Body of pancreas (tissue), 4 donors: ENCODE data around the gene ABCC8. TPM values are rescaled to one million over a fixed set of nuclear protein-coding genes. Genes with fewer than 3 reads are reported as not detected.

Source experiments
- ATAC-seq: fragments of 150-250 bp; one replicate; pipeline ENCODE4 v1.9.1; 2016
- DNase-seq, 4 donors: peaks; one replicate each; pipeline ENCODE4 v3.0.0-alpha.2; 2019
- H3K27ac ChIP-seq, 4 donors: fragments of 200-600 bp; sonication (generic); 1 replicate in 3 of 4; 2 replicates in 1 of 4; pipeline versions ENCODE4 v1.5.1 to v1.6.1; 2016 to 2019; ENCODE audit warnings: mild to moderate bottlenecking in 1 of 4, mixed read lengths in 1 of 4, moderate library complexity in 1 of 4
- H3K27me3 ChIP-seq, 2 donors: fragments of 200-600 bp; sonication (generic); one replicate each; pipeline ENCODE4 v1.6.0; 2016; ENCODE audit warnings: mild to moderate bottlenecking in 1 of 2
- H3K36me3 ChIP-seq, 2 donors: fragments of 200-600 bp; sonication (generic); replicated peaks in 1 of 2; 2 replicates each; pipeline ENCODE4 v1.5.1; 2016; ENCODE audit warnings: low read depth in 2 of 2; ENCODE audit not compliant: insufficient read depth in 1 of 2
- H3K4me1 ChIP-seq: fragments of 200-600 bp; sonication (generic); one replicate; pipeline ENCODE4 v1.6.0; 2016
- H3K4me3 ChIP-seq, 2 donors: fragments of 200-600 bp; sonication (generic); 1 replicate in 1 of 2; 2 replicates in 1 of 2; pipeline ENCODE4 v1.5.1; 2016 to 2019
- H3K9me3 ChIP-seq, 3 donors: fragments of 200-600 bp; sonication (generic); 1 replicate in 2 of 3; 2 replicates in 1 of 3; pipeline ENCODE4 v1.5.1; 2016
- POLR2A ChIP-seq, 3 donors: fragments of 450-650 bp; IDR thresholded peaks; one replicate each; pipeline ENCODE4 v1.6.1; 2016; ENCODE audit warnings: antibody characterized with exemption in 3 of 3, mild to moderate bottlenecking in 2 of 3
- WGBS, 2 donors: methylation state at CpG; one replicate each; pipeline ENCODE4 v1.1.5; 2017; 5-methylcytosine and 5-hydroxymethylcytosine counted together
- intact Hi-C: fragments of 100-400 bp; cut with DNase I; formaldehyde crosslinking; loops from one replicate; pipeline ENCODE4 v1.15.1; 2023
- total RNA-seq, 2 donors: library from RNA; depleted of rRNA; stranded (reverse); fragments of >200 nt; gene quantifications; one replicate each; pipeline ENCODE4 v1.1.0, GENCODE V29; 2016
- TF ChIP-seq, protein P1 (sequence below), 7 experiments: fragments of 450-650 bp in 4 of 7; fragments of 200-600 bp in 3 of 7; sonication (generic) in 3 of 7; IDR thresholded peaks; one replicate each; pipeline ENCODE4 v1.5.1; 2016 to 2019; ENCODE audit warnings: antibody characterized with exemption in 7 of 7

ABCC8 gene
- total RNA-seq, 2 donors from 2014 or later: 42.5 to 87.0 TPM

DNA sequence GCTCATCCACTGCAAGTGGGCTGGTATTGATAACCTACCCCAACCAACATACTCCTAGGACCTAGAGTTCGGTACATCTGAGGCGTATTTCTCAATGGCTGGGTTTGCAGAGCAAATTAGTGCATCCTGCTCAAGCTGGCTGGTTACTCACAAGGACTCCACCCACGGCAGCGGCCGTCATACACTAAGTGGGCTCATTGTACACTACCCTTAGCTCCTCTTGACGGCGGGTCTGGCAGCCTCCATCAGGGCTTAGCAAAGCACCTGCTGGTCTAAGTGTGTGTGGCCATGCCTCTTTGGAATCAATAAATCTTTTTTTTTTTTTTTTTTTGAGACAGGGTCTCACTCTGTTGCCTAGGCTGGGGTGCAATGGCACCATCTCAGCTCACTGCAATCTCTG lies 68.0 kb downstream of the ABCC8 start:
- no peaks in the 10 kb centered on the region for H3K27me3 ChIP-seq
- DNase-seq (no peak), ATAC-seq (no peak)
- no peak overlapping the region for H3K4me3 ChIP-seq
- no peaks in the 10 kb centered on the region for H3K9me3 ChIP-seq
- peaks cover 54% of the 10 kb centered on the region for H3K4me1 ChIP-seq
- H3K36me3 ChIP-seq: no peaks in the 10 kb centered on the region
- 94 to 95% methylated on average over 7 of the region's 7 CpGs for WGBS, 2 donors
- H3K27ac ChIP-seq: no peak overlapping the region
- intact Hi-C loops: no loop called here
- no peak for TF ChIP-seq POLR2A (IDR thresholded peaks at IDR 0.05)
- TF ChIP-seq, protein P1, sequence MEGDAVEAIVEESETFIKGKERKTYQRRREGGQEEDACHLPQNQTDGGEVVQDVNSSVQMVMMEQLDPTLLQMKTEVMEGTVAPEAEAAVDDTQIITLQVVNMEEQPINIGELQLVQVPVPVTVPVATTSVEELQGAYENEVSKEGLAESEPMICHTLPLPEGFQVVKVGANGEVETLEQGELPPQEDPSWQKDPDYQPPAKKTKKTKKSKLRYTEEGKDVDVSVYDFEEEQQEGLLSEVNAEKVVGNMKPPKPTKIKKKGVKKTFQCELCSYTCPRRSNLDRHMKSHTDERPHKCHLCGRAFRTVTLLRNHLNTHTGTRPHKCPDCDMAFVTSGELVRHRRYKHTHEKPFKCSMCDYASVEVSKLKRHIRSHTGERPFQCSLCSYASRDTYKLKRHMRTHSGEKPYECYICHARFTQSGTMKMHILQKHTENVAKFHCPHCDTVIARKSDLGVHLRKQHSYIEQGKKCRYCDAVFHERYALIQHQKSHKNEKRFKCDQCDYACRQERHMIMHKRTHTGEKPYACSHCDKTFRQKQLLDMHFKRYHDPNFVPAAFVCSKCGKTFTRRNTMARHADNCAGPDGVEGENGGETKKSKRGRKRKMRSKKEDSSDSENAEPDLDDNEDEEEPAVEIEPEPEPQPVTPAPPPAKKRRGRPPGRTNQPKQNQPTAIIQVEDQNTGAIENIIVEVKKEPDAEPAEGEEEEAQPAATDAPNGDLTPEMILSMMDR (IDR thresholded peaks at IDR 0.05): no peak

DNA sequence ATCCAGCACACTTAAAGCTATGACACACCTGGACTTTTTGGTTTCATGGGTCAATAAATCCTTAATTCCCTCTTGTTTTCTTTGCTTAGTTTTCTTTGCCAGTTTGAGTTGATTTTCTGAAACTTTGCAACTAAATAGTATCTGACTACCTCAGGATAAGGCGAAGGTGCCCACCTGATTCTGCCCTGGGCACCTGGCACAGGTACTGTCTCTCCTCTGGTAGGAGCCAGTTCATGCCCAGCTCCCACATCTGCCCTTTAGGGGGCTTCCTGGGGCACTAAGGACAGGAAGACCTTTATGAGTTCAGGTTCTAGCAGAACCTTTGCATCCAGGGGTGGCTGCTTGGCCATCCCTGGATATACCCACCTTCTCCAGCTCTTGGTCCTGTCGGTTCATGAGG lies 68.6 kb downstream of the ABCC8 start:
- DNase-seq (no peak), ATAC-seq (no peak)
- Histone ChIP-seq H3K27me3 (no peaks in the 10 kb centered on the region), H3K4me1 (peaks cover 48% of the 10 kb centered on the region), H3K4me3 (no peak overlapping the region), H3K36me3 (no peaks in the 10 kb centered on the region), H3K9me3 (no peaks in the 10 kb centered on the region), H3K27ac (no peak overlapping the region)
- TF ChIP-seq, protein P1 (IDR thresholded peaks at IDR 0.05): no peak
- no peak for TF ChIP-seq POLR2A (IDR thresholded peaks at IDR 0.05)
- 93 to 97% methylated on average over 1 to 2 of the region's 2 CpGs for WGBS, 2 donors
- intact Hi-C loops: no loop called here

DNA sequence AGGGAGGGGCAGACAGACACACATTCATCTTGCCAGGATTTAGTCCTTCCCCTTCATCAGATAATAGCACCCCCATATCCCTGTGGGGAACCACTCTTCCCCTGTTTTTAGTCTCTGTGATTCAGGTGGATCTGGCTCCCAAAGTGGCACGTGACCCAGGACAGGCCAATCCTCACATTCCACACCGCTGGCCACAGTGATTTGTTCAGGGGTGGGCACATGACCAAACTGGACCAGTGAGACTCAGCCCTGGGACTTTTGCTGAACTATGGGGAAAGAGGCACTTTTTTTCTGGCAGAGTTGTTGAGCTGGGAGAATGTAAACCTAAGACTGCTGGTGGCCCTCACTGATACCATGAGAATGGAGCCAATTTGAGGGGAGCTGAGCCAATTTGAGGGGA lies 69.1 kb downstream of the ABCC8 start:
- TF ChIP-seq POLR2A (IDR thresholded peaks at IDR 0.05): no peak
- TF ChIP-seq, protein P1 (IDR thresholded peaks at IDR 0.05): no peak
- WGBS, 2 donors: 91 to 96% methylated on average over 2 of the region's 2 CpGs
- DNase-seq (no peak), ATAC-seq (no peak)
- intact Hi-C loops: no loop called here
- H3K4me1 ChIP-seq: peaks cover 44% of the 10 kb centered on the region
- no peaks in the 10 kb centered on the region for H3K9me3 ChIP-seq
- no peaks in the 10 kb centered on the region for H3K27me3 ChIP-seq
- no peaks in the 10 kb centered on the region for H3K36me3 ChIP-seq
- no peak overlapping the region for H3K27ac ChIP-seq
- no peak overlapping the region for H3K4me3 ChIP-seq

DNA sequence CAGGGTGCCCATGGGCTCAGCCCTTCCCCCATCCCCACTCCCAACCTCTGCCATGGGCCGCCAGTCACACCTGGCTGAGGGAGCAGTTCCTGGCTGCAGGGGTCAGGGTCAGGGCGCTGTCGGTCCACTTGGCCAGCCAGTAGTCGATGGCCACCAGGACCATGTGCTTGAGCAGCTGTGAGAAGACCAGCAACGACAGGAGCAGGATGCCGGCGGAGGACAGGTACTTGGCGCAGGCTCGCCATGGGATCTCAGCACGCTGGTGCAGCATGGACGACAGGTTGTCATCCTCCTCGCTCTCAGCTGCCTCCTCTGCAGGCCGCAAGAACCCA lies 69.9 kb downstream of the ABCC8 start:
- ATAC-seq: no peak
- Histone ChIP-seq H3K27ac (peak overlapping the region; percentile 83 to 97 (median 87)), H3K4me1 (peaks cover 36% of the 10 kb centered on the region), H3K27me3 (no peaks in the 10 kb centered on the region), H3K4me3 (no peak overlapping the region), H3K36me3 (no peaks in the 10 kb centered on the region), H3K9me3 (no peaks in the 10 kb centered on the region)
- DNase-seq: no peak
- TF ChIP-seq POLR2A (IDR thresholded peaks at IDR 0.05): no peak
- TF ChIP-seq, protein P1 (IDR thresholded peaks at IDR 0.05): no peak
- intact Hi-C loops: no loop called here
- 80 to 96% methylated on average over 1 to 12 of the region's 13 CpGs for WGBS, 2 donors

DNA sequence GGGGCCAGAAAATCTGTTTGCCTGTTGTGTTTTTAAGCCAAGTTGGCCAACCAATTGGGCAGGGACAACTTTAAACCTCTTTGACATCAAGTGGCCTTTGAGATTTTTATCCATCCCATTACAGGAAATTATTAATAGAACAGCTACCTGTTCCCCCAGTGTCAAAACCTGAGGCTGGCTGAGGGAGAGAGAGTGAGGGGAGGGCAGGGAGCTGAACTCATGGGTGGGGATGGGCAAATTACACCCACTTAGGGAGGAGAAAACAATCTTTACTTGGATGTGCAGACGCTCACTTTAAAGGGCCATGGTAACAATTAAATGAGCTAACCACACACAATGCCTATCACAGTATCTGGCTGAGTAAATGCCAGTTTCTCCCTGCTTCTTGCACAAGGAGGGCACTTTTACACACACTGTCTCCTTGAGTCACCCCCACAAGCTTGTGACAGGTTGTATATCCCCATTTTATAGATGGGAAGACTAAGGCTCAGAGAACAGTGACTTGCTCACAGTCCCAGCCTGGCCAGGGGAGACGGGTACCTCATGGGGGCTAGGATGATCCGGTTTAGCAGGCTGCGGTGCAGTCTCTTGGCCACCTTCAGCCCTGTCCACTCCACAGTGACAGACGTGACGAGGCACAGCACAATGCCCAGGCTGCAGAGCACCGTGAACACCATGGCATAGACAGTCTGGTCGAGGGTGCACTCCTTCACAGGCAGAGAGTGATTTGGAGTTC lies 70.4 kb downstream of the ABCC8 start:
- H3K36me3 ChIP-seq: no peaks in the 10 kb centered on the region
- ATAC-seq (peak; percentile 22), DNase-seq (peak in 2 of 4 donors; percentile 43 to 48)
- H3K4me1 ChIP-seq: peaks cover 31% of the 10 kb centered on the region
- intact Hi-C loops: no loop called here
- peak overlapping the region; percentile 83 to 97 (median 87) for H3K27ac ChIP-seq
- no peak overlapping the region for H3K4me3 ChIP-seq
- TF ChIP-seq, protein P1 (IDR thresholded peaks at IDR 0.05): no peak
- TF ChIP-seq POLR2A (IDR thresholded peaks at IDR 0.05): no peak
- WGBS, 2 donors: 76 to 87% methylated on average over 3 to 8 of the region's 8 CpGs
- H3K27me3 ChIP-seq: no peaks in the 10 kb centered on the region
- H3K9me3 ChIP-seq: no peaks in the 10 kb centered on the region
